Liver (tissue), 9 donors: Measurements from ENCODE around the gene IBA57. TPM values are rescaled to one million over a fixed set of nuclear protein-coding genes. Genes with fewer than 3 reads are reported as not detected.

ENCODE experiments used
- DNase-seq: peaks from one replicate; pipeline ENCODE4 v3.0.0-alpha.2; 2017; ENCODE audit warnings: low spot score
- H3K27ac ChIP-seq, 2 donors: one replicate each; pipeline ENCODE4 v1.7.0; 2013; ENCODE audit warnings: inconsistent platforms in 2 of 2, low read length in 2 of 2, control low read depth in 1 of 2, low read depth in 1 of 2, mild to moderate bottlenecking in 1 of 2
- H3K27me3 ChIP-seq, 4 donors: one replicate each; pipeline versions ENCODE4 v1.6.1 to v1.7.0; 2013; ENCODE audit warnings: low read length in 3 of 4, inconsistent platforms in 1 of 4, mild to moderate bottlenecking in 1 of 4, moderate library complexity in 1 of 4; ENCODE audit not compliant: control insufficient read depth in 4 of 4, insufficient read depth in 4 of 4
- H3K36me3 ChIP-seq, 4 donors: one replicate each; pipeline versions ENCODE4 v1.6.1 to v1.7.0; 2013; ENCODE audit warnings: low read length in 3 of 4, mild to moderate bottlenecking in 3 of 4, low read depth in 1 of 4, moderate library complexity in 1 of 4; ENCODE audit not compliant: control insufficient read depth in 4 of 4, insufficient read depth in 3 of 4
- H3K4me1 ChIP-seq, 4 donors: one replicate each; pipeline versions ENCODE4 v1.6.1 to v1.7.0; 2013; ENCODE audit warnings: low read length in 3 of 4, mild to moderate bottlenecking in 3 of 4, moderate library complexity in 1 of 4; ENCODE audit not compliant: control insufficient read depth in 4 of 4, insufficient read depth in 4 of 4
- H3K4me3 ChIP-seq, 3 donors: one replicate each; pipeline versions ENCODE4 v1.6.1 to v1.7.0; 2013; ENCODE audit warnings: low read length in 3 of 3, control low read depth in 1 of 3, low read depth in 1 of 3, mild to moderate bottlenecking in 1 of 3
- H3K9ac ChIP-seq, 2 donors: one replicate each; pipeline ENCODE4 v1.7.0; 2013; ENCODE audit warnings: low read length in 2 of 2, mild to moderate bottlenecking in 2 of 2, moderate library complexity in 2 of 2, control low read depth in 1 of 2, low read depth in 1 of 2
- H3K9me3 ChIP-seq, 4 donors: one replicate each; pipeline versions ENCODE4 v1.6.1 to v1.7.0; 2013; ENCODE audit warnings: low read length in 3 of 4; ENCODE audit not compliant: control insufficient read depth in 4 of 4
- ATF3 ChIP-seq: IDR thresholded peaks from 2 replicates; pipeline ENCODE4 v1.6.1; 2016; ENCODE audit warnings: antibody characterized with exemption
- EGR1 ChIP-seq, 2 donors: IDR thresholded peaks; 2 replicates each; pipeline ENCODE4 v1.6.1; 2016 to 2018; ENCODE audit warnings: antibody characterized with exemption in 2 of 2, low read depth in 2 of 2
- FOXA1 ChIP-seq: IDR thresholded peaks from 2 replicates; pipeline ENCODE4 v1.6.1; 2016; ENCODE audit warnings: antibody characterized with exemption
- FOXA2 ChIP-seq: IDR thresholded peaks from 2 replicates; pipeline ENCODE4 v1.6.1; 2016; ENCODE audit warnings: antibody characterized with exemption
- GABPA ChIP-seq, 2 donors: IDR thresholded peaks in 1 of 2; conservative IDR thresholded peaks in 1 of 2; 2 replicates each; pipeline ENCODE4 v1.6.1; 2016; ENCODE audit warnings: antibody characterized with exemption in 2 of 2, mild to moderate bottlenecking in 1 of 2, moderate library complexity in 1 of 2
- HNF4A ChIP-seq, 2 donors: conservative IDR thresholded peaks; 2 replicates each; pipeline ENCODE4 v1.6.1; 2016; ENCODE audit warnings: antibody characterized with exemption in 2 of 2, mild to moderate bottlenecking in 2 of 2
- HNF4G ChIP-seq: IDR thresholded peaks from 2 replicates; pipeline ENCODE4 v1.6.1; 2016; ENCODE audit warnings: antibody characterized with exemption
- JUND ChIP-seq, 2 donors: IDR thresholded peaks; 2 replicates each; pipeline ENCODE4 v1.6.1; 2016; ENCODE audit warnings: antibody characterized with exemption in 2 of 2
- NR2F2 ChIP-seq: IDR thresholded peaks from 2 replicates; pipeline ENCODE4 v1.6.1; 2016; ENCODE audit warnings: antibody characterized with exemption
- RAD21 ChIP-seq, 2 donors: IDR thresholded peaks; 2 replicates each; pipeline ENCODE4 v1.6.1; 2016; ENCODE audit warnings: antibody characterized with exemption in 2 of 2, mild to moderate bottlenecking in 2 of 2
- RXRA ChIP-seq, 2 donors: IDR thresholded peaks; 2 replicates each; pipeline ENCODE4 v1.6.1; 2017 to 2018; ENCODE audit warnings: antibody characterized with exemption in 2 of 2, mild to moderate bottlenecking in 1 of 2
- SP1 ChIP-seq: IDR thresholded peaks from 2 replicates; pipeline ENCODE4 v1.6.1; 2018; ENCODE audit warnings: antibody characterized with exemption, mild to moderate bottlenecking
- TAF1 ChIP-seq: conservative IDR thresholded peaks from 2 replicates; pipeline ENCODE4 v1.6.1; 2016; ENCODE audit warnings: antibody characterized with exemption, mild to moderate bottlenecking
- YY1 ChIP-seq: IDR thresholded peaks from 2 replicates; pipeline ENCODE4 v1.6.1; 2016; ENCODE audit warnings: antibody characterized with exemption, mild to moderate bottlenecking
- ZBTB33 ChIP-seq: IDR thresholded peaks from 2 replicates; pipeline ENCODE4 v1.6.1; 2016; ENCODE audit warnings: antibody characterized with exemption
- WGBS: extraction: QIAGEN DNeasy Blood & Tissue Kit; methylation state at CpG from one replicate; pipeline ENCODE4 v1.1.7; 2013; 5-methylcytosine and 5-hydroxymethylcytosine counted together
- polyA plus RNA-seq, 2 donors: library from polyadenylated mRNA; stranded (reverse) in 1 of 2; unstranded in 1 of 2; fragments of 200-250 nt in 1 of 2; fragments of >200 nt in 1 of 2; fragmentation: Nextera tagmentation in 1 of 2; extraction: Ambion mirVana in 1 of 2; gene quantifications; one replicate each; pipeline versions ENCODE4 v1.2.1 to v1.2.3, GENCODE V29; 2013 to 2015
- total RNA-seq, 2 donors: library from RNA; depleted of rRNA; stranded (reverse); fragments of >200 nt; gene quantifications; one replicate each; pipeline ENCODE4 v1.2.3, GENCODE V29; 2014
- TF ChIP-seq, protein P1 (sequence below): IDR thresholded peaks from 2 replicates; pipeline ENCODE4 v1.6.1; 2016; ENCODE audit warnings: antibody characterized with exemption
- TF ChIP-seq, protein P2 (sequence below): fragments of 150-350 bp; IDR thresholded peaks from 2 replicates; pipeline ENCODE4 v1.5.1; 2017; ENCODE audit warnings: improper control_type of control experiment, low read depth, low read length; ENCODE audit not compliant: missing input control
- TF ChIP-seq, protein P3 (sequence below): IDR thresholded peaks from 2 replicates; pipeline ENCODE4 v1.6.1; 2016; ENCODE audit warnings: antibody characterized with exemption, mild to moderate bottlenecking
- donor health status: healthy.
- donor health status: healthy.
- donor health status: healthy.
- donor health status: healthy.
- donor health status: healthy.

The IBA57 gene
- total and polyA plus RNA-seq, 4 donors: 1.6 to 12.0 (median 8.4) TPM

DNA sequence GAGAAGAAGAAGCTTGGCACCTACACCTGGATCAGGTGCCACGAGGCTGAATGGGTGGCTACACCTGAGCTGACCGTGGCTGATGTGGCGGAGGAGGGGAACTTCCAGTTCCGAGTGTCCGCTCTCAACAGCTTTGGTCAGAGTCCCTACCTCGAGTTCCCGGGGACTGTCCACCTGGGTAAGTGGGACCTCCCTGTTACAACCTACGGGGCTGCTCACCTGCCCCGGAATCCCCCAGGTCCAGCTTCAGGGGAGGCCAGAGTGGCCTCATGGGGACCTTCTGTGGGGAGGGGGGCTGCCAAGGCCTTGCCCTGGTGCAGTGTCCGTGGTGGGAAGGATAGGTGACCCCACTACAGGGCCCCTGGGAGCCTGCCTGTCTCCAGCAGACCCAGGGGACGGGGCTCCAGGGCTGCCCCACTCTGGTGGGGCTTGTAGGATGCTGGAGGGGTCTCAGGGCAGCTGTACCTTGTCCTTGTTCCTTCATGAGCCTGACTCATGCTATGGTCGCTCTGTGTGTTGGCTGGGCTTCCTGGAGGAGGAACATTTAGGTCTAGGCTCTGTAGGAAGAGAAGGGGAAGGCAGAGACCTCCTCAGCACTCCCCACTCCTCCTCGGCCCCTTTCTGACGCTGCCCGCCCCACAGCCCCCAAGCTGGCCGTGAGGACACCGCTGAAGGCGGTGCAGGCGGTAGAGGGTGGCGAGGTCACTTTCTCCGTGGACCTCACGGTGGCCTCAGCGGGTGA lies 49.5 kb downstream of the IBA57 start:
- no peak overlapping the region for H3K9ac ChIP-seq
- 94% methylated on average over 23 of the region's 23 CpGs for WGBS
- DNase-seq: no peak

GRCh38 chr1:228215663-228216116 lies 50.1 kb downstream of the IBA57 start:
- no peak overlapping the region for H3K27ac ChIP-seq
- H3K27me3 ChIP-seq: no peaks in the 10 kb centered on the region
- no peaks in the 10 kb centered on the region for H3K36me3 ChIP-seq
- H3K9ac ChIP-seq: no peak overlapping the region
- WGBS: 95% methylated on average over 13 of the region's 13 CpGs
- no peak overlapping the region for H3K4me3 ChIP-seq
- DNase-seq: no peak
- H3K4me1 ChIP-seq: peaks cover 0 to 8% (median 3%) of the 10 kb centered on the region in 4 donors
- no peaks in the 10 kb centered on the region for H3K9me3 ChIP-seq
- TF ChIP-seq YY1: no peak
- no peak for TF ChIP-seq RXRA (IDR thresholded peaks at IDR 0.05)
- TF ChIP-seq FOXA2: no peak
- no peak for TF ChIP-seq GABPA (IDR thresholded peaks at IDR 0.05 in 1 of 2, conservative IDR thresholded peaks at IDR 0.05 in 1 of 2)
- TF ChIP-seq SP1: no peak
- TF ChIP-seq EGR1 (IDR thresholded peaks at IDR 0.05; ENCODE audit: low read depth in 2 of 2): no peak
- no peak for TF ChIP-seq NR2F2
- TF ChIP-seq, protein P1, sequence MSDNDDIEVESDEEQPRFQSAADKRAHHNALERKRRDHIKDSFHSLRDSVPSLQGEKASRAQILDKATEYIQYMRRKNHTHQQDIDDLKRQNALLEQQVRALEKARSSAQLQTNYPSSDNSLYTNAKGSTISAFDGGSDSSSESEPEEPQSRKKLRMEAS: no peak
- no peak for TF ChIP-seq TAF1
- TF ChIP-seq ZBTB33: no peak
- no peak for TF ChIP-seq HNF4G
- no peak for TF ChIP-seq JUND (IDR thresholded peaks at IDR 0.05)
- TF ChIP-seq HNF4A (conservative IDR thresholded peaks at IDR 0.05): no peak
- TF ChIP-seq, protein P2, sequence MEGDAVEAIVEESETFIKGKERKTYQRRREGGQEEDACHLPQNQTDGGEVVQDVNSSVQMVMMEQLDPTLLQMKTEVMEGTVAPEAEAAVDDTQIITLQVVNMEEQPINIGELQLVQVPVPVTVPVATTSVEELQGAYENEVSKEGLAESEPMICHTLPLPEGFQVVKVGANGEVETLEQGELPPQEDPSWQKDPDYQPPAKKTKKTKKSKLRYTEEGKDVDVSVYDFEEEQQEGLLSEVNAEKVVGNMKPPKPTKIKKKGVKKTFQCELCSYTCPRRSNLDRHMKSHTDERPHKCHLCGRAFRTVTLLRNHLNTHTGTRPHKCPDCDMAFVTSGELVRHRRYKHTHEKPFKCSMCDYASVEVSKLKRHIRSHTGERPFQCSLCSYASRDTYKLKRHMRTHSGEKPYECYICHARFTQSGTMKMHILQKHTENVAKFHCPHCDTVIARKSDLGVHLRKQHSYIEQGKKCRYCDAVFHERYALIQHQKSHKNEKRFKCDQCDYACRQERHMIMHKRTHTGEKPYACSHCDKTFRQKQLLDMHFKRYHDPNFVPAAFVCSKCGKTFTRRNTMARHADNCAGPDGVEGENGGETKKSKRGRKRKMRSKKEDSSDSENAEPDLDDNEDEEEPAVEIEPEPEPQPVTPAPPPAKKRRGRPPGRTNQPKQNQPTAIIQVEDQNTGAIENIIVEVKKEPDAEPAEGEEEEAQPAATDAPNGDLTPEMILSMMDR: no peak
- no peak for TF ChIP-seq RAD21 (IDR thresholded peaks at IDR 0.05)

More for the DNA sequence above, 49.5 kb downstream of the IBA57 start:
- TF ChIP-seq, protein P3, sequence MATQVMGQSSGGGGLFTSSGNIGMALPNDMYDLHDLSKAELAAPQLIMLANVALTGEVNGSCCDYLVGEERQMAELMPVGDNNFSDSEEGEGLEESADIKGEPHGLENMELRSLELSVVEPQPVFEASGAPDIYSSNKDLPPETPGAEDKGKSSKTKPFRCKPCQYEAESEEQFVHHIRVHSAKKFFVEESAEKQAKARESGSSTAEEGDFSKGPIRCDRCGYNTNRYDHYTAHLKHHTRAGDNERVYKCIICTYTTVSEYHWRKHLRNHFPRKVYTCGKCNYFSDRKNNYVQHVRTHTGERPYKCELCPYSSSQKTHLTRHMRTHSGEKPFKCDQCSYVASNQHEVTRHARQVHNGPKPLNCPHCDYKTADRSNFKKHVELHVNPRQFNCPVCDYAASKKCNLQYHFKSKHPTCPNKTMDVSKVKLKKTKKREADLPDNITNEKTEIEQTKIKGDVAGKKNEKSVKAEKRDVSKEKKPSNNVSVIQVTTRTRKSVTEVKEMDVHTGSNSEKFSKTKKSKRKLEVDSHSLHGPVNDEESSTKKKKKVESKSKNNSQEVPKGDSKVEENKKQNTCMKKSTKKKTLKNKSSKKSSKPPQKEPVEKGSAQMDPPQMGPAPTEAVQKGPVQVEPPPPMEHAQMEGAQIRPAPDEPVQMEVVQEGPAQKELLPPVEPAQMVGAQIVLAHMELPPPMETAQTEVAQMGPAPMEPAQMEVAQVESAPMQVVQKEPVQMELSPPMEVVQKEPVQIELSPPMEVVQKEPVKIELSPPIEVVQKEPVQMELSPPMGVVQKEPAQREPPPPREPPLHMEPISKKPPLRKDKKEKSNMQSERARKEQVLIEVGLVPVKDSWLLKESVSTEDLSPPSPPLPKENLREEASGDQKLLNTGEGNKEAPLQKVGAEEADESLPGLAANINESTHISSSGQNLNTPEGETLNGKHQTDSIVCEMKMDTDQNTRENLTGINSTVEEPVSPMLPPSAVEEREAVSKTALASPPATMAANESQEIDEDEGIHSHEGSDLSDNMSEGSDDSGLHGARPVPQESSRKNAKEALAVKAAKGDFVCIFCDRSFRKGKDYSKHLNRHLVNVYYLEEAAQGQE: no peak
- TF ChIP-seq HNF4A (conservative IDR thresholded peaks at IDR 0.05) (no peak), FOXA1 (no peak), NR2F2 (no peak), RXRA (IDR thresholded peaks at IDR 0.05) (no peak), ATF3 (no peak), JUND (IDR thresholded peaks at IDR 0.05) (no peak)
- TF ChIP-seq, protein P1: no peak
- no peaks in the 10 kb centered on the region for H3K27me3 ChIP-seq
- no peaks in the 10 kb centered on the region for H3K36me3 ChIP-seq
- H3K4me1 ChIP-seq: peaks cover 0 to 8% (median 3%) of the 10 kb centered on the region in 4 donors
- no peaks in the 10 kb centered on the region for H3K9me3 ChIP-seq
- H3K4me3 ChIP-seq: no peak overlapping the region
- H3K27ac ChIP-seq: no peak overlapping the region
